ENCODE results near the gene MIOS. TPM values are rescaled to one million over a fixed set of nuclear protein-coding genes. Genes with fewer than 3 reads are reported as not detected.

Gene MIOS
- total and polyA plus RNA-seq, 4 donors: 7.4 to 35.6 (median 12.2) TPM

DNA sequence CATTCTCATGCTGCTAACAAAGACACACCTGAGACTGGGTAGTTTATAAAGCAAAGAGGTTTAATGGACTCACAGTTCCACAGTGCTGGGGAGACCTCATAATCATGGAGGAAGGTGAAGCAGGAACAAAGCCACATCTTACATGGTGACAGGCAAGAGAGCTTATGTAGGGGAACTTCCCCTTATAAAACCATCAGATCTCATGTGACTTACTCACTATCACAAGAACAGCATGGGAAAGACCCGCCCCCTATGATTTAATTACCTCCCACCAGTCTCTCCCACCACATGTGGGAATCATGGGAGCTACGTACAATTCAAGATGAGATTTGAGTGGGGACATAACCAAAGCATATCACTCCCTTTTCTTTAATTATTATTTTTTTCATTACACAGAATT lies 47.6 kb upstream of the MIOS start:
- no peak for DNase-seq (ENCODE audit: low spot score)
- H3K36me3 ChIP-seq (ENCODE audit: control insufficient read depth in 4 of 4, insufficient read depth in 3 of 4, low read depth in 1 of 4, low read length in 3 of 4): no peaks in the 10 kb centered on the region
- no peaks in the 10 kb centered on the region for H3K4me1 ChIP-seq (ENCODE audit: control insufficient read depth in 4 of 4, insufficient read depth in 4 of 4, low read length in 3 of 4)
- TF ChIP-seq, protein P1, sequence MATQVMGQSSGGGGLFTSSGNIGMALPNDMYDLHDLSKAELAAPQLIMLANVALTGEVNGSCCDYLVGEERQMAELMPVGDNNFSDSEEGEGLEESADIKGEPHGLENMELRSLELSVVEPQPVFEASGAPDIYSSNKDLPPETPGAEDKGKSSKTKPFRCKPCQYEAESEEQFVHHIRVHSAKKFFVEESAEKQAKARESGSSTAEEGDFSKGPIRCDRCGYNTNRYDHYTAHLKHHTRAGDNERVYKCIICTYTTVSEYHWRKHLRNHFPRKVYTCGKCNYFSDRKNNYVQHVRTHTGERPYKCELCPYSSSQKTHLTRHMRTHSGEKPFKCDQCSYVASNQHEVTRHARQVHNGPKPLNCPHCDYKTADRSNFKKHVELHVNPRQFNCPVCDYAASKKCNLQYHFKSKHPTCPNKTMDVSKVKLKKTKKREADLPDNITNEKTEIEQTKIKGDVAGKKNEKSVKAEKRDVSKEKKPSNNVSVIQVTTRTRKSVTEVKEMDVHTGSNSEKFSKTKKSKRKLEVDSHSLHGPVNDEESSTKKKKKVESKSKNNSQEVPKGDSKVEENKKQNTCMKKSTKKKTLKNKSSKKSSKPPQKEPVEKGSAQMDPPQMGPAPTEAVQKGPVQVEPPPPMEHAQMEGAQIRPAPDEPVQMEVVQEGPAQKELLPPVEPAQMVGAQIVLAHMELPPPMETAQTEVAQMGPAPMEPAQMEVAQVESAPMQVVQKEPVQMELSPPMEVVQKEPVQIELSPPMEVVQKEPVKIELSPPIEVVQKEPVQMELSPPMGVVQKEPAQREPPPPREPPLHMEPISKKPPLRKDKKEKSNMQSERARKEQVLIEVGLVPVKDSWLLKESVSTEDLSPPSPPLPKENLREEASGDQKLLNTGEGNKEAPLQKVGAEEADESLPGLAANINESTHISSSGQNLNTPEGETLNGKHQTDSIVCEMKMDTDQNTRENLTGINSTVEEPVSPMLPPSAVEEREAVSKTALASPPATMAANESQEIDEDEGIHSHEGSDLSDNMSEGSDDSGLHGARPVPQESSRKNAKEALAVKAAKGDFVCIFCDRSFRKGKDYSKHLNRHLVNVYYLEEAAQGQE (IDR thresholded peaks at IDR 0.05): no peak
- no peak for TF ChIP-seq JUND (IDR thresholded peaks at IDR 0.05)
- no peak for TF ChIP-seq EGR1 (IDR thresholded peaks at IDR 0.05; ENCODE audit: low read depth in 2 of 2)
- no peak for TF ChIP-seq FOXA2 (IDR thresholded peaks at IDR 0.05)
- TF ChIP-seq, protein P2, sequence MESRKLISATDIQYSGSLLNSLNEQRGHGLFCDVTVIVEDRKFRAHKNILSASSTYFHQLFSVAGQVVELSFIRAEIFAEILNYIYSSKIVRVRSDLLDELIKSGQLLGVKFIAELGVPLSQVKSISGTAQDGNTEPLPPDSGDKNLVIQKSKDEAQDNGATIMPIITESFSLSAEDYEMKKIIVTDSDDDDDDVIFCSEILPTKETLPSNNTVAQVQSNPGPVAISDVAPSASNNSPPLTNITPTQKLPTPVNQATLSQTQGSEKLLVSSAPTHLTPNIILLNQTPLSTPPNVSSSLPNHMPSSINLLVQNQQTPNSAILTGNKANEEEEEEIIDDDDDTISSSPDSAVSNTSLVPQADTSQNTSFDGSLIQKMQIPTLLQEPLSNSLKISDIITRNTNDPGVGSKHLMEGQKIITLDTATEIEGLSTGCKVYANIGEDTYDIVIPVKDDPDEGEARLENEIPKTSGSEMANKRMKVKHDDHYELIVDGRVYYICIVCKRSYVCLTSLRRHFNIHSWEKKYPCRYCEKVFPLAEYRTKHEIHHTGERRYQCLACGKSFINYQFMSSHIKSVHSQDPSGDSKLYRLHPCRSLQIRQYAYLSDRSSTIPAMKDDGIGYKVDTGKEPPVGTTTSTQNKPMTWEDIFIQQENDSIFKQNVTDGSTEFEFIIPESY (IDR thresholded peaks at IDR 0.05): no peak
- no peak for TF ChIP-seq GABPA (IDR thresholded peaks at IDR 0.05 in 1 of 2, conservative IDR thresholded peaks at IDR 0.05 in 1 of 2)
- no peak for TF ChIP-seq FOXA1 (IDR thresholded peaks at IDR 0.05)
- TF ChIP-seq NR2F2 (IDR thresholded peaks at IDR 0.05): no peak
- TF ChIP-seq SP1 (IDR thresholded peaks at IDR 0.05): no peak
- no peak for TF ChIP-seq YY1 (IDR thresholded peaks at IDR 0.05)
- no peak for TF ChIP-seq TAF1 (conservative IDR thresholded peaks at IDR 0.05)
- TF ChIP-seq HNF4G (IDR thresholded peaks at IDR 0.05): no peak
- TF ChIP-seq RAD21 (IDR thresholded peaks at IDR 0.05): no peak
- TF ChIP-seq ATF3 (IDR thresholded peaks at IDR 0.05): no peak
- no peak for TF ChIP-seq MAX (IDR thresholded peaks at IDR 0.05)
- TF ChIP-seq, protein P3, sequence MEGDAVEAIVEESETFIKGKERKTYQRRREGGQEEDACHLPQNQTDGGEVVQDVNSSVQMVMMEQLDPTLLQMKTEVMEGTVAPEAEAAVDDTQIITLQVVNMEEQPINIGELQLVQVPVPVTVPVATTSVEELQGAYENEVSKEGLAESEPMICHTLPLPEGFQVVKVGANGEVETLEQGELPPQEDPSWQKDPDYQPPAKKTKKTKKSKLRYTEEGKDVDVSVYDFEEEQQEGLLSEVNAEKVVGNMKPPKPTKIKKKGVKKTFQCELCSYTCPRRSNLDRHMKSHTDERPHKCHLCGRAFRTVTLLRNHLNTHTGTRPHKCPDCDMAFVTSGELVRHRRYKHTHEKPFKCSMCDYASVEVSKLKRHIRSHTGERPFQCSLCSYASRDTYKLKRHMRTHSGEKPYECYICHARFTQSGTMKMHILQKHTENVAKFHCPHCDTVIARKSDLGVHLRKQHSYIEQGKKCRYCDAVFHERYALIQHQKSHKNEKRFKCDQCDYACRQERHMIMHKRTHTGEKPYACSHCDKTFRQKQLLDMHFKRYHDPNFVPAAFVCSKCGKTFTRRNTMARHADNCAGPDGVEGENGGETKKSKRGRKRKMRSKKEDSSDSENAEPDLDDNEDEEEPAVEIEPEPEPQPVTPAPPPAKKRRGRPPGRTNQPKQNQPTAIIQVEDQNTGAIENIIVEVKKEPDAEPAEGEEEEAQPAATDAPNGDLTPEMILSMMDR (IDR thresholded peaks at IDR 0.05; ENCODE audit: low read depth, low read length, missing input control): no peak
- no peak overlapping the region for H3K4me3 ChIP-seq (ENCODE audit: low read depth in 1 of 3, low read length in 3 of 3)
- H3K27ac ChIP-seq (ENCODE audit: low read depth in 1 of 2, low read length in 2 of 2): no peak overlapping the region
- H3K27me3 ChIP-seq (ENCODE audit: control insufficient read depth in 4 of 4, insufficient read depth in 4 of 4, low read length in 3 of 4): no peaks in the 10 kb centered on the region
- no peaks in the 10 kb centered on the region for H3K9me3 ChIP-seq (ENCODE audit: control insufficient read depth in 4 of 4, low read length in 3 of 4)
- 90% methylated on average over 2 of the region's 2 CpGs for WGBS
- H3K9ac ChIP-seq (ENCODE audit: low read depth in 1 of 2, low read length in 2 of 2): no peak overlapping the region

GRCh38 chr7:7519528-7519927 lies 47.2 kb upstream of the MIOS start:
- TF ChIP-seq JUND (IDR thresholded peaks at IDR 0.05): no peak
- TF ChIP-seq MAX (IDR thresholded peaks at IDR 0.05): no peak
- TF ChIP-seq FOXA2 (IDR thresholded peaks at IDR 0.05): no peak

More at GRCh38 chr7:7519528-7519927, 47.2 kb upstream of the MIOS start:
- Histone ChIP-seq H3K9ac (ENCODE audit: low read depth in 1 of 2, low read length in 2 of 2) (no peak overlapping the region), H3K27me3 (ENCODE audit: control insufficient read depth in 4 of 4, insufficient read depth in 4 of 4, low read length in 3 of 4) (no peaks in the 10 kb centered on the region), H3K4me1 (ENCODE audit: control insufficient read depth in 4 of 4, insufficient read depth in 4 of 4, low read length in 3 of 4) (no peaks in the 10 kb centered on the region), H3K27ac (ENCODE audit: low read depth in 1 of 2, low read length in 2 of 2) (no peak overlapping the region), H3K4me3 (ENCODE audit: low read depth in 1 of 3, low read length in 3 of 3) (no peak overlapping the region), H3K9me3 (ENCODE audit: control insufficient read depth in 4 of 4, low read length in 3 of 4) (no peaks in the 10 kb centered on the region), H3K36me3 (ENCODE audit: control insufficient read depth in 4 of 4, insufficient read depth in 3 of 4, low read depth in 1 of 4, low read length in 3 of 4) (no peaks in the 10 kb centered on the region)
- 69% methylated on average over 2 of the region's 2 CpGs for WGBS
- no peak for DNase-seq (ENCODE audit: low spot score)
